HG02970 (cell line): ENCODE data around the gene TTN.

Experiments used
- ATAC-seq: cut with Tn5 transposase; IDR thresholded peaks from one replicate; pipeline ENCODE4 v1.9.1; 2021; ENCODE audit warnings: mild to moderate bottlenecking, moderate library complexity, moderate number of reproducible peaks; ENCODE audit not compliant: unreplicated experiment, low FRiP score

TTN gene

GRCh38 chr2:178756843-178757242 is 50.4 kb downstream of the TTN start:
- no peak for ATAC-seq

GRCh38 chr2:178756343-178756742 is 50.9 kb downstream of the TTN start:
- ATAC-seq = no peak

GRCh38 chr2:178747767-178748166 is 59.5 kb downstream of the TTN start:
- ATAC-seq = no peak

- ATAC-seq = no peak
Measured at GRCh38 chr2:178734518-178734917, 72.7 kb downstream of the TTN start.

- ATAC-seq = no peak
Measured at GRCh38 chr2:178733975-178734374, 73.2 kb downstream of the TTN start.

GRCh38 chr2:178732913-178733312 is 74.3 kb downstream of the TTN start:
- no peak for ATAC-seq

GRCh38 chr2:178731300-178731699 is 75.9 kb downstream of the TTN start:
- no peak for ATAC-seq

- no peak for ATAC-seq
Measured at GRCh38 chr2:178730049-178730448, 77.2 kb downstream of the TTN start.

- ATAC-seq = no peak
Measured at GRCh38 chr2:178723786-178724346, 83.4 kb downstream of the TTN start.

- no peak for ATAC-seq
Measured at GRCh38 chr2:178722296-178722695, 84.9 kb downstream of the TTN start.

GRCh38 chr2:178718988-178719387 is 88.2 kb downstream of the TTN start:
- no peak for ATAC-seq

- ATAC-seq = no peak
Measured at GRCh38 chr2:178718283-178718682, 88.9 kb downstream of the TTN start.

GRCh38 chr2:178716394-178716793 is 90.8 kb downstream of the TTN start:
- ATAC-seq = no peak

GRCh38 chr2:178715366-178715765 is 91.9 kb downstream of the TTN start:
- ATAC-seq = no peak

GRCh38 chr2:178707476-178707875 is 99.7 kb downstream of the TTN start:
- no peak for ATAC-seq

- ATAC-seq = no peak
Measured at GRCh38 chr2:178704876-178705275, 102.3 kb downstream of the TTN start.

GRCh38 chr2:178702361-178702760 is 104.9 kb downstream of the TTN start:
- ATAC-seq = no peak

GRCh38 chr2:178700922-178701342 is 106.3 kb downstream of the TTN start:
- ATAC-seq = peak; percentile 58

- ATAC-seq = no peak
Measured at GRCh38 chr2:178700136-178700535, 107.1 kb downstream of the TTN start.

GRCh38 chr2:178692845-178693244 is 114.4 kb downstream of the TTN start:
- no peak for ATAC-seq

- ATAC-seq = no peak
Measured at GRCh38 chr2:178689808-178690207, 117.4 kb downstream of the TTN start.

GRCh38 chr2:178683877-178684276 is 123.3 kb downstream of the TTN start:
- no peak for ATAC-seq

GRCh38 chr2:178681081-178681480 is 126.1 kb downstream of the TTN start:
- ATAC-seq = no peak
